OCI-LY7 (cell line): ENCODE measurements around the gene LDLRAD1.

Experiments
- CTCF ChIP-seq: fragments of 200-600 bp; sonication (generic); conservative IDR thresholded peaks from 2 replicates; pipeline ENCODE4 v1.5.1; 2014; ENCODE audit warnings: mild to moderate bottlenecking, antibody characterized with exemption, low read length, moderate library complexity, mixed read lengths
- EZH2phosphoT487 ChIP-seq: fragments of 200-600 bp; sonication (generic); IDR thresholded peaks from 2 replicates; pipeline ENCODE4 v1.6.1; 2018; ENCODE audit warnings: low read depth, borderline replicate concordance, mild to moderate bottlenecking, mixed run types, antibody characterized with exemption, low read length, moderate library complexity, mixed read lengths

- TF ChIP-seq CTCF (no peak), EZH2phosphoT487 (no peak)
These were observed 19.8 kb downstream of the LDLRAD1 start for GRCh38 chr1:53998223-53998622.
